Measurements from ENCODE around the gene MT1E. TPM values are rescaled to one million over a fixed set of nuclear protein-coding genes. Genes with fewer than 3 reads are reported as not detected.

MT1E gene
- total RNA-seq, 6 experiments from 2014 or later = 192 to 469 (median 458) TPM

DNA sequence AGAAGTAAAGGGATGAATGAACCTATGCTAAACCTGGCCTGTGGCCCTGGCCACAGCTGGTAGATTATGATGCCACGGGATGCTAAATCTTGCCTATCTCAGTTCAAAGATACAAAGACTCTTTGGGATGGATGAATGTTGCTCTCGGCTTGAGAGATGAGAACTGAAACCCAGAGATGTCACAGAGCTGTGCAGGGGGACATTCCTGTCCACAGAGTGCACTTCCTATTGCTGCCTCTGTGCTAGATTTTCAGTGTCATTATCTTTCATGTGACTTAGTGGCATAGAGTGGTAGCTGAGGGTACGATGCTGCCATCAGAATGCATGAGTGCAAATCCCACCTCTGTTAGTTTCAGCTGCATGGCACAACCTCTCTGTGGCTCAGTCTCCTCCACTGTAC, 4.6 kb downstream of the MT1E start:
- no peaks in the 10 kb centered on the region for H3K9me3 Mint-ChIP-seq
- H3K27ac Mint-ChIP-seq = no peak overlapping the region
- peaks cover 18% of the 10 kb centered on the region; the same call in 1 of the 2 replicates for H3K36me3 Mint-ChIP-seq (ENCODE audit: low read depth)
- peaks cover 39% of the 10 kb centered on the region for H3K4me1 Mint-ChIP-seq (ENCODE audit: low read depth)
- no peak for DNase-seq
- peaks cover 20% of the 10 kb centered on the region for H3K27me3 Mint-ChIP-seq (ENCODE audit: insufficient read depth)
- TF ChIP-seq, protein P1, sequence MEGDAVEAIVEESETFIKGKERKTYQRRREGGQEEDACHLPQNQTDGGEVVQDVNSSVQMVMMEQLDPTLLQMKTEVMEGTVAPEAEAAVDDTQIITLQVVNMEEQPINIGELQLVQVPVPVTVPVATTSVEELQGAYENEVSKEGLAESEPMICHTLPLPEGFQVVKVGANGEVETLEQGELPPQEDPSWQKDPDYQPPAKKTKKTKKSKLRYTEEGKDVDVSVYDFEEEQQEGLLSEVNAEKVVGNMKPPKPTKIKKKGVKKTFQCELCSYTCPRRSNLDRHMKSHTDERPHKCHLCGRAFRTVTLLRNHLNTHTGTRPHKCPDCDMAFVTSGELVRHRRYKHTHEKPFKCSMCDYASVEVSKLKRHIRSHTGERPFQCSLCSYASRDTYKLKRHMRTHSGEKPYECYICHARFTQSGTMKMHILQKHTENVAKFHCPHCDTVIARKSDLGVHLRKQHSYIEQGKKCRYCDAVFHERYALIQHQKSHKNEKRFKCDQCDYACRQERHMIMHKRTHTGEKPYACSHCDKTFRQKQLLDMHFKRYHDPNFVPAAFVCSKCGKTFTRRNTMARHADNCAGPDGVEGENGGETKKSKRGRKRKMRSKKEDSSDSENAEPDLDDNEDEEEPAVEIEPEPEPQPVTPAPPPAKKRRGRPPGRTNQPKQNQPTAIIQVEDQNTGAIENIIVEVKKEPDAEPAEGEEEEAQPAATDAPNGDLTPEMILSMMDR (IDR thresholded peaks at IDR 0.05) = no peak
- no peak overlapping the region for H3K4me3 Mint-ChIP-seq

DNA sequence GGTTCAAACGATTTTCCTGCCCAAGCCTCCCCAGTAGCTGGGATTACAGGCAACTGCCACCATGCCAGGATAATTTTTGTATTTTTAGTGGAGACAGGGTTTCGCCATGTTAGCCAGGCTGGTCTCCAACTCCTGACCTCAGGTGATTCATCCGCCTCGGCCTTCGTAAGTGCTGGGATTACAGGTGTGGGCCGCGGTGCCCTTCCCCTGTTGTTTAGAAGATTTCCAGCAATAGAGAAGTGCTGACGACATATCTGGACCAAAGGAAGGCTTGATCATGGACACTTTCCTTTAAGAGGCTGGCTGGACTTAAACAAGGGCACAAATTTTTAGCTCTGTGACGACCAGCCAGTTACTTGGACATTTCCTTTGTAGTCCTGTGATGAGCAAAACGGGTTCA, 5.6 kb downstream of the MT1E start:
- TF ChIP-seq, protein P1 (IDR thresholded peaks at IDR 0.05) = no peak
- H3K27me3 Mint-ChIP-seq (ENCODE audit: insufficient read depth) = peaks cover 23% of the 10 kb centered on the region
- no peak overlapping the region for H3K27ac Mint-ChIP-seq
- H3K4me3 Mint-ChIP-seq = no peak overlapping the region
- H3K9me3 Mint-ChIP-seq = no peaks in the 10 kb centered on the region
- DNase-seq = no peak
- H3K4me1 Mint-ChIP-seq (ENCODE audit: low read depth) = peaks cover 32% of the 10 kb centered on the region
- peaks cover 12% of the 10 kb centered on the region; the same call in 1 of the 2 replicates for H3K36me3 Mint-ChIP-seq (ENCODE audit: low read depth)

DNA sequence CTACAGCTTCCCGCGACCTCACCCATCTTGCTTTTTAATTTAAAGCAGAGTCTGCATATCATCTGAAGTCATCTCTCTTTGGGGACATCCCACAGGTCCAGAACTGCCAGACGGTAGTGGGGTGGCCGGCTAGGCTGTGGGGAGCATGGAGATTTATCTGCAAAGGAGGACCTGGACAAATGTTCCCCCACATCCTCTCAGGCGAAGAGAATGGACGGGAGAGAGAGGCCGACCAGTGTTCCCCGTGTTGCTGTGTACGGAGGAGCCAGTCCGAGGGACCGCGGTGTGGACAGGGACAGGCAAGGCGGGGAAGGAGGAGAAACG, 6.2 kb downstream of the MT1E start:
- no peak overlapping the region for H3K27ac Mint-ChIP-seq
- peak overlapping the region; percentile 84 for H3K4me3 Mint-ChIP-seq
- H3K9me3 Mint-ChIP-seq = no peaks in the 10 kb centered on the region
- TF ChIP-seq, protein P1 (IDR thresholded peaks at IDR 0.05) = no peak
- peaks cover 6% of the 10 kb centered on the region; the same call in 1 of the 2 replicates for H3K36me3 Mint-ChIP-seq (ENCODE audit: low read depth)
- peaks cover 29% of the 10 kb centered on the region for H3K4me1 Mint-ChIP-seq (ENCODE audit: low read depth)
- DNase-seq = no peak
- peaks cover 28% of the 10 kb centered on the region for H3K27me3 Mint-ChIP-seq (ENCODE audit: insufficient read depth)

DNA sequence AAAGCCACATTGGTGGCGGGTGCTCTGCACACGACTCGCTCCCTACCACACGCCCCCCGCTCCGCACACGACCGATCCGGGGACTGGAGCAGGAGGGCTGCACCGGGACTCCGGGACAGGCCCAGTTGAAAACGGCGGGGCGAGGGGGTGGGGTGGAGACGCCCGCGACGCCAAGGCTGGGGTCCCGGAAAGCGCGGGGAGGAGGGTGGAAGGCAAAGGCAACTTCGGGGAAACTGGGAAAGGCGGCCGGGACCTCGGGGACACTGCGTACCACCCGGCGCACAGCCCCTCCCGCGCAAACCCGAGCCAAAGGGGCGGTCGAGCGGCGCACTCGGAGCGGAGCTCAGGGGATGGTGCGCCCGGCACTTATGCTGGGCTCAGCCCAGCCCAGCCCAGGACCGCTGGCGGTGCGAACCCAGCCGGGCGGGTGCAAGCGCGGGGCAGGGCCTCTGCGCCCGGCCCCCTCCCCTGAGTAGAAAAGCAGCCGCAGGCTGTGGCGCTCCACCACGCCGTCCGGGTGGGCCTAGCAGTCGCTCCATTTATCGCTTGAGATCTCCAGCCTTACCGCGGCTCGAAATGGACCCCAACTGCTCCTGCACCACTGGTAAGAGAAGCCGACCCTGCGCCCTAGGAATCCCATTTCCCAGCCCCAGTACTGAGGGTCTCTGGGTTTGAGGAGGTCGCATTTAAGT, 6.7 kb downstream of the MT1E start, which contains the start of gene MT1M:
TSS of gene MT1M (plus strand) at position 504 of the 692 bp plus-strand sequence. CDS start at position 577, 73 bp downstream.
- Mint-ChIP-seq H3K9me3 (no peaks in the 10 kb centered on the region), H3K4me1 (ENCODE audit: low read depth) (peaks cover 24% of the 10 kb centered on the region), H3K36me3 (ENCODE audit: low read depth) (peaks cover under 1% of the 10 kb centered on the region; the same call in 1 of the 2 replicates), H3K27me3 (ENCODE audit: insufficient read depth) (peaks cover 33% of the 10 kb centered on the region), H3K27ac (no peak within 1 kb of the TSS), H3K4me3 (peak within 1 kb of the TSS; percentile 84)
- TF ChIP-seq, protein P1 (IDR thresholded peaks at IDR 0.05) = no peak
- no peak for DNase-seq

DNA sequence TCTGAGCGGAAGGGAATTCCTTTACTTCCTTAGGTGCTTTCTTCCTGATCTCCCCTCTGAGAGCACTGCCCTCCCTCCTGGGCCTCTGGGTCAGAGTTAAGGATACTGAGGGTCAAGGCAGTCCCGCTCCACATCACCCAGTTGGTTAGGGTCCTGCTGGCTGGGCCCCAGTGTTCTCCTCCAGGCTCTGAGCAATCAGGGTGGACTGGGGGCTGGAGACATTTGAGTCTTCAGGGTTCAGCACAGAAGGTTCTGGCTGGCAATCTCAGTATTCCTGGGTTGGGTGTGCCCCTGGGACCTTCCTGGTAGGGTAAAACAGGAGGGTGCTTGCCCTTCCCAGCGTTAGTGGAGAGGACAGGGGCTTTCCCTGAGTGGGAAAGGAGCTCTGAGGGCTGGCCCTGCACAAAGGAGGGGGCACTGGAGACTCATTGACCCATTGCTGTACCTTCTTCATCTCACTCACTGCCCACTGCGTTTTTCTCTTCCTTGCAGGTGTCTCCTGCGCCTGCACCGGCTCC, 7.3 kb downstream of the MT1E start:
- Mint-ChIP-seq H3K27me3 (ENCODE audit: insufficient read depth) (peaks cover 39% of the 10 kb centered on the region), H3K9me3 (no peaks in the 10 kb centered on the region), H3K27ac (no peak overlapping the region), H3K4me3 (peak overlapping the region; percentile 84), H3K36me3 (ENCODE audit: low read depth) (no peaks in the 10 kb centered on the region; the same call in 1 of the 2 replicates), H3K4me1 (ENCODE audit: low read depth) (peaks cover 26% of the 10 kb centered on the region)
- TF ChIP-seq, protein P1 (IDR thresholded peaks at IDR 0.05) = no peak
- DNase-seq = no peak
